SKM-1 treated with dmso at 0.1 percent for 144 hours (cell line): ENCODE results near the gene DPP6.

Experiments
- DNase-seq: peaks from one replicate; lab custom pipeline; 2025; ENCODE audit not compliant: unreplicated experiment; lab: John Stamatoyannopoulos, UW

Gene DPP6

GRCh38 chr7:154581251-154581890 is 529.2 kb downstream of the DPP6 start:
- no peak for DNase-seq

DNA sequence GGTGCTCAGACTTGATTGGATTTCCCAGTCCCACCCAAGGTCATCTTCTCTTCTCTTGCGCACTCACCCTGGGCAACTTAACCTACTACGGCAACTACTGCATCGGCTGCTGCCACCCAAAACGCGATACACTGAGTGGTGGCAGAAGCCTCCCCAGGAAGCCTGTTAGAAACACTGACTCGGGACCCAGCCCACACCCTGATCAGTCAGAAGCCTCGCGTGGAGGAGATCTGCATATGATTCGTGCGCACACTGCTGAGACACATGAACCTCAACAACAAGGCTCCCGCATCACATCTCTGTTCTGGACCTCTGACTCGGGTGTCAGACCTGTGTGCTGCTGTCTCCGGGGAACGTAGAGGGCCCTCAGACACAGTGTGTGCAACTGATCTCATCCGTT is 531.3 kb downstream of the DPP6 start:
- no peak for DNase-seq

DNA sequence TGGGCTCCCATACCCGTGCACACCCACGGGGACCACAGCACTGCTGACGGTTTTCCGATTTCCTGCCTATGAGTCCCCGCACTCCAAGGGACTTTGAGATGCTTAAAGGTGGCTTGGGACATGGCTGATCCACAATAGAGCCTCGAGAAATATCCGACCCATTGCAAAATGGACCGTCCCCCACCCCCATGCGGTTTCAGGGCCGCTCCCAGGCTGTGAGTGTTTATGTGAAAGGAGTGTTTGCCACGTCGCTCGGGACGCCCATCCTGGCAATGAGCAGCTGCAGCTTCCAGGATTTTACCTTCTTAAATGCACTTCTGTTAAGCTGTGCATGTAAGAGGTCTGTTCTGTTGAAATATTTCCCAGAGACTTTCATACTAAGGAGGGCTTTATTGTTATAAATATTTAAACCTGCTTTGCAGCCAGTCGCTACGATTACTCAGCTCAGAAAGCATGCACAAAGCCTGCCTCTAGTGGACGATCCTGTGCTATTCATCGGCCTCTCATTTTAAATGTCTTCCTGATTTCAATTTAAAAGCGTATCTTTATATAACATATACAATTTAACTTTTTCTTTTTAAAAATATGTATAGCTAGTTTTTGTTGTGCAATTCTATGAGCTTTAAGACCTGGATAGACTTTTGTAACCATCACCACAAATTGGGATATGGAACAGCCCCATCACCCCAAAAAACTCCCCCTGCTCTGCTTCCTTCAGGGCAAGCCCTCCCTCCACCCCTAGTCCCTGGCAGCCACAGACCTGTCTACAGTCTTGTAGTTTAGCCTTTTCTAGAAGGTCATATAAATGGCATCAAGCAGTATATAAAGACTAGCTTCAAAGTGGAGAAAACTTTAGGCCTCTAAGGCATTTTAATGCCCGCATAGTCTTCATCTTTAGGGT is 532.4 kb downstream of the DPP6 start:
- no peak for DNase-seq

- DNase-seq = no peak
These were observed 535.6 kb downstream of the DPP6 start for GRCh38 chr7:154587792-154588191.

DNA sequence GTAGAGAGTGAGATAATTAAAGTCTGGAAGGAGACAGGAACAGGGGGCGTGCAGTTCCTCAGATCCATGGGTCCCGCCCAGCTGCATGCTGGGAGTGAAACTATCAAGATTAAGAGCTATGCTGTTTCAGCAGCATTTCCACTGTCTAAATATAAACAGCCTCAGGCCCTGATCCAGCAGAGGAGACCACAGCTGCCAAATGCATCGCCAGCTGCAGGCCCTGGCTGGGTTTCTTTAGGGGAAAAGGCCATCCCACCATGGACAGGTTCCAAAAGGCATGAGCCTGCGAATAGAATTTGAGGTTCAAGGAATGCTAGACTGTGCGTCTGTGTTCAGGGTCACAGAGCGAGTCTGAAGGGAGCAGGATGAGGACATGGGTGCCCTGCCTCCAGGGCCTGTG is 539.3 kb downstream of the DPP6 start:
- no peak for DNase-seq

DNA sequence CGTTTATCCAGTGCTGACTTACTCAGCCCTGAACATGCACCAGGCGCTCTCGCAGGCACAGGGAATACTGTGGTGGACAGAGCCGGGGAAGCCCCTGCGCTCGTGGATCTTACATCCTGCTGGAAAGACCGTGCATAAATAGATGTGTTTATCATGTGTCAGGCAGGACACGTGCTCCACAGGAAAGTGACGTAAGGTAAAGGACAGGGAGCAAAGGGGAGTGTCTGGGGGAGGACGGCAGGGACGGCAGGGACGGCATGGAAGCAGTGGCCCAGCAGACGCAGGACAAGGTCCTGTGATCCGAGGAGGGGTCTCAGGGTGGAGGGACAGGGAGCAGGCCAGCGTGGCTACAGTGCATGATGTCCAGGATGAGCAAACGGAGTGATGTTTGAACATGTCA is 540.2 kb downstream of the DPP6 start:
- no peak for DNase-seq

- no peak for DNase-seq
These were observed 546.2 kb downstream of the DPP6 start for GRCh38 chr7:154598396-154598795.

DNA sequence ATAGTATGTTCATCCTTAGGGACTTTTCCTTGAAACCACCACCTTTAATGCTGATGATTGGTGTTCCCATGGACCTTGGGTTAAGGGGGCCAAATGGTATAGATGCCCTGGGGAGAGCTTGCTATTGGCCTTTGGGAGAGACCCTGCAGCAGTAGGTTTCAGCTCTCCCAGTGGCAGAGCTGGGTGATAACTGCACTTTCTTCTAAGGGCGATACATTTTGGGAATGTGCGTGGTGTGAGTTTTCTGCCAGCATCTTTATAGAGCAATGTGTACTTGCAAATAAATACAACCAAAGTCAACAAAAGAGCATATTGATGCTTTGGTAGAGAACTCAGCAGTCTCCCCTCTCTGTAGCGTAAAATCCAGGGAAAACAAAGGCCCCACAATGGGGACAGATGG is 546.7 kb downstream of the DPP6 start:
- no peak for DNase-seq

DNA sequence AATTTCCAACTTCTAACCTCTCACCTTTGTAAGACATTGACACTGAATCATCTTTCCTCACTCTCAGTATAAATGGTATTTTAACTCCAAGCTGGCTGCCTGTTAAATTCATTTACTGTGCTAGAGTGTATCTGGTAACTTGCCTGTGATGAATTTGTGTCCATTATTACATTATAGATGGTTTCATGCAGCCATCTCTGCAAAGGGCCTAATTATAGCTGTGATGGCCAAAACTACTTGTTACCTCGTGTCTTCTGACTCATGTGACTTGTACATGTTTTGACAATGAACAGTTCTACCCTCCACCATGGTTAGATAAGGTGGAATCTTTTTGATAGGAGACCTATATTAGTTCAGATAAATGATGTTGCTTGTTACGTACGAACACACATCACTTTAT is 558.7 kb downstream of the DPP6 start:
- DNase-seq = no peak

DNA sequence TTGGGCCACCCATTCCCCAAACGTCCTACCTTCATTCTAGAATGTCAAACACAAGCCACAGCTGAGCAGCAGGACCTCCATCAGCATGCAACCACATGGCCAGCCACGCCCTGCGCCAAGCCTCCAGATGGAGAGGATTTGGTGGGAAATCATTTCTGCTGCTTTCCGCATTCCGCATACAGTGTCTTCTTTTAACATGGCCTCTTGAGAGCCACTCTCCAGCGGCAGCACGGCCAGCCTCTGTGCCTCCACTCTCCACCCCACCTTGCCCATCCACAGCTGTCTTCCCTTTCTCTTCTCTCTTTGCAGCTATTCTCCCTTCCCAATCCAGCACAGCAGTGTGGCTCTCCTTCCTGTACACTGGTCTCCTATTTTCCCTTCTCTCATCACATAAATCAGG is 561.6 kb downstream of the DPP6 start:
- no peak for DNase-seq

DNA sequence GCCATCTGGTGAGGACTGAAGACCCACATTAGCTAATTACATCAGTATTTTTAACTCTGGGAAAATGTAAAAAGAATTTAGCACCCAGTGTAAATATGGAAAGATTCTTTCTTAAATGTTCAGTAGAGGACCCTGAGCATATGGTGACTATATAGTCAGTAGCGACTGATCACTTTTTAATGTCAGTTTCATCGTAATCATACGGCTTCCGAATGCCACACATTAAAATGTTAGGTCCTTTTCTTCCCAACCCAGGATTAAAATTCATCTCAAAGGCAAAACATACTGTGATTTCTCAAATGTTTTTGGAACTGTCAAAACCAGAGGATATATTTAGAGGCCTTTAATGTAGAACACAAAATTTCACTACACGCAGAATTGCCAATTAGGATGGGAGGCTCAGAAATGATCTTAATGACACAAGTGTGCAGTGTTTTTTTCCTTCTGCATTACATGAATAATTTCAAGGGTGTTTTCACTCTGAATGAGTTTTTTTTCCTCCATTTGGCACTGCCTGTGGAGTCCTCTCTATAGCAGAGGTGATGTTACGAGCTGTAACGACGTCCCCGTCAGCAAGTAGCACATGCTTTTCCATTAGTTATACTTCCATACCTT is 568.0 kb downstream of the DPP6 start:
- DNase-seq = no peak

- DNase-seq = no peak
These were observed 571.2 kb downstream of the DPP6 start for GRCh38 chr7:154623399-154623798.

- DNase-seq = no peak
These were observed 575.6 kb downstream of the DPP6 start for GRCh38 chr7:154627646-154628290.

DNA sequence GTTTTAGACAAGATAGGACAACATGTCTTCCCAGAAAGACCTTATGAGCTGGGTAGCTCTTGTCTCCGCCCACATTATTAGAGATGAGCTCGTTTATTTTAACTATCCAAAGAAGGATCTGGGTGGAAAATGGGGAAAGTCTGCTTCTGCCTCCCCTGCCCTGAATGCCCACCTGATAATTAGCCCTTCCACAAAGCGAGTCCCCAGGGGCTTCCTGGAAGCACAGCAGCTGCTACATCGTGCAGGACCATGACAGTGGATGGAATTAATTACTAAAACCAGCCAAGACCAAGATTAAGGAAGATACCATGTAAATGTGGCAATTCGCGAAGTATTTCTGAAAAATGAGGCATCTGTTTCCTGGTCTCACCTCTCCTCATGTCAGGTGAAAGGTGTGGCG is 576.4 kb downstream of the DPP6 start:
- no peak for DNase-seq

DNA sequence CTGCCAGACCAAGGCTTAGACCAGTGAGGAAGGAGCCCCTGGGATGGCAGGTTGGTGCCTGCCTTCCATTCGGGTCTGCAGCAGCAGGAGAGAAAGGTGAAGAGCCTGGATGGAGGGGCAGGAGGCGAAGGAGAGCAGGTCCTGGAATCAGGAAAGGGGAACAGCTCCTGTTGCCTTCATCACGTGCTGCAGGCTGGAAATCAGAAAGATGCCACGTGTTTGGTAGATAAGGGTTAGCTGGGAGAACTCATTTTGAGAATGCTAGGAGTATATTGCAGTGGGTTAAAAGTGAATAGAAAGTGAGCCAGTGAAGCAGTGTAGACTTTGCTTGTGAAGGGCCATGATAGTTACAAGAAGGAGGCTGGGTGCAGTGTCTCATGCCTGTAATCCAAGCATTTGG is 579.0 kb downstream of the DPP6 start:
- no peak for DNase-seq

GRCh38 chr7:154633641-154634040 is 581.4 kb downstream of the DPP6 start:
- no peak for DNase-seq

- DNase-seq = no peak
These were observed 586.1 kb downstream of the DPP6 start for GRCh38 chr7:154638286-154638685.

DNA sequence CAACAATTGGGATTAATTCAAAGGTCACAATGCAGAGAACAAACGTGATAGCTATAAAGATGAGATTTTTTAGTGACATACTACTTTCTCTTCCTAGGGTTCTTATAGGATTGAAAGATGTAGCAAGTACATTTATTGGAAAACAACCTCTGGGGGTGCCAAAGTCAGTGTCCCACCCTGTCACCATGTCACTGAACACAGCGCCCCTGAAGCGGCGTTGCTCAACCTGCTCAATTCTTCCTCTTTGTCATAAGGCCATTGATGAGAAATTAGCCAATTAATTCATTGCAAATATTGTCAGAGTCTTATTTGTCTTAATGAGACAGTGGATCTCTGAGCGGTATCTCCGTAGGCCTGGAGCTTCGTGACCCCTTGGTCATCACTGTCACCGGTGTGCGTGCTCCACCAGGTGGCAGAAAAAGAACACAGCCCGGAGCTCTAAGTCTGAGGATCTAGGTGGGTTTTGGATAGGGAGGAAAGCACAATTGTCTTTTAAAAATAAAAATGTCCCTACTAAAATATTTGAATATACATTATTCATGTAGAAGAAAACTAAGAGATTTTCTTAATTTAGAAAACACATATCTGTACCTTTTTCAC is 588.2 kb downstream of the DPP6 start:
- no peak for DNase-seq

- DNase-seq = no peak
These were observed 588.7 kb downstream of the DPP6 start for GRCh38 chr7:154640917-154641316.

DNA sequence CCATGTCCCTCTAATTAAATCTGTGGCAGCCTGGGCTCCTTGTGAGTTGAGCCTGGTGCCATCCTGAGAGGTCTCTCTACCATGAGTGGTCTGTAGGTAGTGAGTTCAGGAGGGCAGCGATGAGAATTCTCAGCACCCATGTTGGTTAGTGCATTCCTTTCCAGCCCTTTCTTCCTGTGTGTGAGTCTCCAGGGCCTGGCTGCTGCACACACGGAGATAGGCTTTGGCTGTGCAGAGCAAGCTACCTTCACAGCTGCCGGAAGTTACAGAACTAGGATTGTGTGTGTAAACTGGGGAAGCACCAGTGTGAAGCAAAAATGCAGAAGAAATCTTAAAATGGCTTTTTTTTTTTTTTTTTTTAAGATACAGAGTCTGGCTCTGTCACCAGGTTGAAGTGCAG is 592.2 kb downstream of the DPP6 start:
- DNase-seq = no peak
